Gastroesophageal sphincter (tissue), 4 donors: ENCODE measurements around the gene IMMP2L. TPM values are rescaled to one million over a fixed set of nuclear protein-coding genes. Genes with fewer than 3 reads are reported as not detected.
"Not testable (repeated sequence)": the region's sequence is repeated elsewhere in the genome, so short reads cannot be mapped to it uniquely, and the experiment has no call there.

Source experiments
- ATAC-seq: fragments of 150-250 bp; one replicate; pipeline ENCODE4 v1.9.1; 2016; ENCODE audit warnings: mild to moderate bottlenecking, moderate library complexity
- H3K27ac ChIP-seq, 4 donors: fragments of 200-600 bp; sonication (generic) in 3 of 4; 1 replicate in 3 of 4; 2 replicates in 1 of 4; pipeline ENCODE4 v1.5.1; 2016 to 2019
- H3K27me3 ChIP-seq: fragments of 200-600 bp; sonication (generic); one replicate; pipeline ENCODE4 v1.5.1; 2019
- H3K36me3 ChIP-seq, 2 donors: fragments of 200-600 bp; sonication (generic); one replicate each; pipeline ENCODE4 v1.5.1; 2019; ENCODE audit warnings: control low read depth in 1 of 2
- H3K4me1 ChIP-seq, 3 donors: fragments of 200-600 bp; sonication (generic); 1 replicate in 2 of 3; 2 replicates in 1 of 3; pipeline ENCODE4 v1.5.1; 2016 to 2019; ENCODE audit warnings: control low read depth in 2 of 3
- H3K4me3 ChIP-seq, 2 donors: fragments of 200-600 bp; sonication (generic); one replicate each; pipeline ENCODE4 v1.5.1; 2019; ENCODE audit warnings: mild to moderate bottlenecking in 1 of 2, moderate library complexity in 1 of 2
- H3K9me3 ChIP-seq, 3 donors: fragments of 200-600 bp; sonication (generic); one replicate each; pipeline ENCODE4 v1.5.1; 2017 to 2019; ENCODE audit warnings: control low read depth in 2 of 3
- CTCF ChIP-seq, 4 experiments: fragments of 200-600 bp in 2 of 4; fragments of 450-650 bp in 2 of 4; sonication (generic) in 1 of 4; IDR thresholded peaks; one replicate each; pipeline ENCODE4 v1.5.1; 2017 to 2019; ENCODE audit warnings: antibody characterized with exemption in 4 of 4, mild to moderate bottlenecking in 2 of 4, moderate library complexity in 2 of 4
- EP300 ChIP-seq: sonication (generic); formaldehyde crosslinking; IDR thresholded peaks from one replicate; pipeline ENCODE4 v1.6.1; 2017; ENCODE audit warnings: antibody characterized with exemption, mild to moderate bottlenecking
- POLR2A ChIP-seq, 2 donors: fragments of 450-650 bp; IDR thresholded peaks; one replicate each; pipeline ENCODE4 v1.6.1; 2017; ENCODE audit warnings: antibody characterized with exemption in 2 of 2, mild to moderate bottlenecking in 2 of 2, moderate library complexity in 1 of 2
- POLR2AphosphoS5 ChIP-seq: sonication (generic); formaldehyde crosslinking; IDR thresholded peaks from one replicate; pipeline ENCODE4 v1.6.1; 2017; ENCODE audit warnings: antibody characterized with exemption
- WGBS, 2 donors: methylation state at CpG; one replicate each; pipeline ENCODE4 v1.1.5; 2018; ENCODE audit warnings: low coverage in 1 of 2; 5-methylcytosine and 5-hydroxymethylcytosine counted together
- total RNA-seq, 4 donors: library from RNA; depleted of rRNA; stranded (reverse); fragments of >200 nt; gene quantifications; one replicate each; pipeline ENCODE4 v1.1.0, GENCODE V29; 2016

The IMMP2L gene
- total RNA-seq, 4 donors from 2014 or later, result 13.6 to 38.5 (median 30.1) TPM

- 60 to 76% methylated on average over 1 to 4 of the region's 4 CpGs for WGBS, 2 donors
- ATAC-seq, result no peak
- Histone ChIP-seq H3K4me3 (no peak overlapping the region), H3K36me3 (no peaks in the 10 kb centered on the region), H3K9me3 (no peaks in the 10 kb centered on the region), H3K4me1 (no peaks in the 10 kb centered on the region), H3K27ac (no peak overlapping the region), H3K27me3 (no peaks in the 10 kb centered on the region)
- TF ChIP-seq POLR2A (IDR thresholded peaks at IDR 0.05) (no peak), POLR2AphosphoS5 (no peak), CTCF (IDR thresholded peaks at IDR 0.05) (no peak), EP300 (no peak)
Measured at GRCh38 chr7:111586711-111587409, 24.6 kb upstream of the IMMP2L start.

GRCh38 chr7:111581784-111582488, 19.6 kb upstream of the IMMP2L start:
- H3K36me3 ChIP-seq, ATAC-seq, H3K4me3 ChIP-seq, H3K27me3 ChIP-seq, H3K27ac ChIP-seq, H3K4me1 ChIP-seq, H3K9me3 ChIP-seq: not testable (repeated sequence)
- WGBS, 2 donors, result 87 to 100% methylated on average over 2 to 3 of the region's 40 CpGs

GRCh38 chr7:111581207-111581606, 18.9 kb upstream of the IMMP2L start:
- H3K4me1 ChIP-seq, ATAC-seq, H3K36me3 ChIP-seq, H3K27me3 ChIP-seq, H3K4me3 ChIP-seq, H3K27ac ChIP-seq, H3K9me3 ChIP-seq: not testable (repeated sequence)
- 72% methylated on average over 4 of the region's 7 CpGs; no CpG with 5 or more reads in 1 of the 2 donors for WGBS, 2 donors

- ATAC-seq, result no peak
- no peak for TF ChIP-seq CTCF (IDR thresholded peaks at IDR 0.05)
- TF ChIP-seq POLR2A (IDR thresholded peaks at IDR 0.05), result no peak
- no peak for TF ChIP-seq EP300
- TF ChIP-seq POLR2AphosphoS5, result no peak
- H3K27ac ChIP-seq, result no peak overlapping the region
- H3K4me3 ChIP-seq, result no peak overlapping the region
- peaks cover 0 to 8% (median 0%) of the 10 kb centered on the region in 3 donors for H3K9me3 ChIP-seq
- no peaks in the 10 kb centered on the region for H3K36me3 ChIP-seq
- no peaks in the 10 kb centered on the region for H3K27me3 ChIP-seq
- no peaks in the 10 kb centered on the region for H3K4me1 ChIP-seq
Measured at GRCh38 chr7:111578754-111579153, 16.5 kb upstream of the IMMP2L start.

- Histone ChIP-seq H3K27me3 (no peaks in the 10 kb centered on the region), H3K36me3 (no peaks in the 10 kb centered on the region), H3K4me3 (no peak overlapping the region), H3K9me3 (peaks cover 0 to 20% (median 0%) of the 10 kb centered on the region in 3 donors), H3K4me1 (no peaks in the 10 kb centered on the region), H3K27ac (no peak overlapping the region)
- no peak for ATAC-seq
- TF ChIP-seq CTCF (IDR thresholded peaks at IDR 0.05), result no peak
- no peak for TF ChIP-seq POLR2A (IDR thresholded peaks at IDR 0.05)
- no peak for TF ChIP-seq EP300
- no peak for TF ChIP-seq POLR2AphosphoS5
- 94 to 97% methylated on average over 5 of the region's 5 CpGs for WGBS, 2 donors
Measured at GRCh38 chr7:111571720-111572119, 9.4 kb upstream of the IMMP2L start.

GRCh38 chr7:111568870-111569462, 6.7 kb upstream of the IMMP2L start:
- Histone ChIP-seq H3K4me3 (no peak overlapping the region), H3K27ac (no peak overlapping the region), H3K9me3 (peaks cover 0 to 19% (median 0%) of the 10 kb centered on the region in 3 donors), H3K27me3 (no peaks in the 10 kb centered on the region), H3K36me3 (no peaks in the 10 kb centered on the region), H3K4me1 (no peaks in the 10 kb centered on the region)
- TF ChIP-seq POLR2A (IDR thresholded peaks at IDR 0.05), result no peak
- TF ChIP-seq POLR2AphosphoS5, result no peak
- no peak for TF ChIP-seq CTCF (IDR thresholded peaks at IDR 0.05)
- no peak for TF ChIP-seq EP300
- ATAC-seq, result no peak
- WGBS, 2 donors, result 80 to 100% methylated on average over 1 of the region's 1 CpG
